Skin of body (tissue), 2 donors: ENCODE measurements around the gene SLC39A5. TPM values are rescaled to one million over a fixed set of nuclear protein-coding genes. Genes with fewer than 3 reads are reported as not detected.

ENCODE experiments used
- DNase-seq: peaks from one replicate; lab custom pipeline; 2025; lab: John Stamatoyannopoulos, UW
- total RNA-seq: library from RNA; depleted of rRNA; stranded (reverse); fragments of >200 nt; gene quantifications from one replicate; pipeline ENCODE4 v1.2.3, GENCODE V29; 2014

The SLC39A5 gene
- total RNA-seq, 1 donor from 2014 or later = not detected

- DNase-seq = no peak
Observed at GRCh38 chr12:56213878-56214277, 16.0 kb upstream of the SLC39A5 start.

GRCh38 chr12:56216461-56216860, 13.4 kb upstream of the SLC39A5 start:
- DNase-seq = no peak

GRCh38 chr12:56219840-56220239, 10.0 kb upstream of the SLC39A5 start:
- DNase-seq = no peak

- DNase-seq = peak; percentile 69
Observed at GRCh38 chr12:56220611-56221231, 9.1 kb upstream of the SLC39A5 start.

- peak; percentile 69 for DNase-seq
Observed at GRCh38 chr12:56221232-56221756, 8.6 kb upstream of the SLC39A5 start.

GRCh38 chr12:56221757-56222530, 7.9 kb upstream of the SLC39A5 start, which contains the start of gene RNF41:
Gene RNF41, minus strand, starts transcription at chr12:56221922. Its CDS starts 7,875 bp downstream, at chr12:56214047.
- peak; percentile 98 for DNase-seq

GRCh38 chr12:56222531-56222895, 7.3 kb upstream of the SLC39A5 start:
- DNase-seq = no peak

GRCh38 chr12:56223571-56224101, 6.2 kb upstream of the SLC39A5 start:
- no peak for DNase-seq

GRCh38 chr12:56224102-56224701, 5.6 kb upstream of the SLC39A5 start, which contains the start of gene NABP2:
Gene NABP2, plus strand, starts transcription at chr12:56224342. Its CDS starts 515 bp downstream, at chr12:56224857.
- peak; percentile 99 for DNase-seq

- DNase-seq = no peak
Observed at GRCh38 chr12:56224954-56225353, 4.9 kb upstream of the SLC39A5 start.

- DNase-seq = no peak
Observed at GRCh38 chr12:56229082-56229481, 769 bp upstream of the SLC39A5 start.

- DNase-seq = no peak
Observed at GRCh38 chr12:56230432-56231183, 757 bp downstream of the SLC39A5 start.

- no peak for DNase-seq
Observed at GRCh38 chr12:56231184-56231582, 1.3 kb downstream of the SLC39A5 start.

- DNase-seq = no peak
Observed at GRCh38 chr12:56234746-56235436, 5.0 kb downstream of the SLC39A5 start.

GRCh38 chr12:56236091-56236490, 6.2 kb downstream of the SLC39A5 start:
- DNase-seq = no peak

GRCh38 chr12:56236985-56237384, 7.1 kb downstream of the SLC39A5 start:
- DNase-seq = no peak

- no peak for DNase-seq
Observed at GRCh38 chr12:56237552-56237951, 7.7 kb downstream of the SLC39A5 start.

- DNase-seq = no peak
Observed at GRCh38 chr12:56241424-56242303, 11.8 kb downstream of the SLC39A5 start.

GRCh38 chr12:56242986-56243385, 13.1 kb downstream of the SLC39A5 start:
- DNase-seq = no peak
